ENCODE measurements around the gene LYZL6.

The LYZL6 gene

DNA sequence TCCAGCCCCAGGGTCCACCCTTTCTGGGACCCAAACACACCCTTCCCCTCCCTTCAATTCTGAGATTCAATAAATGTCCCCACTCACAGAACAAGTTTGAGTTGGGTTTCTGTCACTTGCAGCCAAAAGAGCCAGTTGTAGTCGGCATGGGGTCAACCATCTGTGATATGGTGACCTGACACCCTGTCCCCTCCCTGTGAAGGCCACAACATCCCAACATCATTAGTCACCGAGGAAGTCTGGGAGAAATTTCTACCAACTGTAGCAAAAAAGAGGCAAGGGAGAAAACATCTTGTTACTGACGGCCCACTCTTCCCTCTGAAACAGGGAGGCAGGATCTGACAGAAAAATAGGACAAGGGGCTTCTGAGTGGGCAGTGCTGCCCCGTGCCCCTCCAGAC lies 638 bp upstream of the LYZL6 start:
- TF ChIP-seq, protein P1, sequence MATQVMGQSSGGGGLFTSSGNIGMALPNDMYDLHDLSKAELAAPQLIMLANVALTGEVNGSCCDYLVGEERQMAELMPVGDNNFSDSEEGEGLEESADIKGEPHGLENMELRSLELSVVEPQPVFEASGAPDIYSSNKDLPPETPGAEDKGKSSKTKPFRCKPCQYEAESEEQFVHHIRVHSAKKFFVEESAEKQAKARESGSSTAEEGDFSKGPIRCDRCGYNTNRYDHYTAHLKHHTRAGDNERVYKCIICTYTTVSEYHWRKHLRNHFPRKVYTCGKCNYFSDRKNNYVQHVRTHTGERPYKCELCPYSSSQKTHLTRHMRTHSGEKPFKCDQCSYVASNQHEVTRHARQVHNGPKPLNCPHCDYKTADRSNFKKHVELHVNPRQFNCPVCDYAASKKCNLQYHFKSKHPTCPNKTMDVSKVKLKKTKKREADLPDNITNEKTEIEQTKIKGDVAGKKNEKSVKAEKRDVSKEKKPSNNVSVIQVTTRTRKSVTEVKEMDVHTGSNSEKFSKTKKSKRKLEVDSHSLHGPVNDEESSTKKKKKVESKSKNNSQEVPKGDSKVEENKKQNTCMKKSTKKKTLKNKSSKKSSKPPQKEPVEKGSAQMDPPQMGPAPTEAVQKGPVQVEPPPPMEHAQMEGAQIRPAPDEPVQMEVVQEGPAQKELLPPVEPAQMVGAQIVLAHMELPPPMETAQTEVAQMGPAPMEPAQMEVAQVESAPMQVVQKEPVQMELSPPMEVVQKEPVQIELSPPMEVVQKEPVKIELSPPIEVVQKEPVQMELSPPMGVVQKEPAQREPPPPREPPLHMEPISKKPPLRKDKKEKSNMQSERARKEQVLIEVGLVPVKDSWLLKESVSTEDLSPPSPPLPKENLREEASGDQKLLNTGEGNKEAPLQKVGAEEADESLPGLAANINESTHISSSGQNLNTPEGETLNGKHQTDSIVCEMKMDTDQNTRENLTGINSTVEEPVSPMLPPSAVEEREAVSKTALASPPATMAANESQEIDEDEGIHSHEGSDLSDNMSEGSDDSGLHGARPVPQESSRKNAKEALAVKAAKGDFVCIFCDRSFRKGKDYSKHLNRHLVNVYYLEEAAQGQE (IDR thresholded peaks at IDR 0.05; ENCODE audit: insufficient read depth in 1 of 2, low read depth in 2 of 2, low read length in 2 of 2) = no peak
- TF ChIP-seq POLR2AphosphoS5 (IDR thresholded peaks at IDR 0.05; ENCODE audit: low read depth, low read length) (no peak), TAF1 (IDR thresholded peaks at IDR 0.05; ENCODE audit: borderline replicate concordance, insufficient read depth, low read length) (no peak), FOXP2 (optimal IDR thresholded peaks at IDR 0.05; ENCODE audit: borderline replicate concordance, extremely low read depth, extremely low read length, insufficient read depth) (no peak), SIN3A (IDR thresholded peaks at IDR 0.05; ENCODE audit: borderline replicate concordance, insufficient read depth, low read length) (no peak)

DNA sequence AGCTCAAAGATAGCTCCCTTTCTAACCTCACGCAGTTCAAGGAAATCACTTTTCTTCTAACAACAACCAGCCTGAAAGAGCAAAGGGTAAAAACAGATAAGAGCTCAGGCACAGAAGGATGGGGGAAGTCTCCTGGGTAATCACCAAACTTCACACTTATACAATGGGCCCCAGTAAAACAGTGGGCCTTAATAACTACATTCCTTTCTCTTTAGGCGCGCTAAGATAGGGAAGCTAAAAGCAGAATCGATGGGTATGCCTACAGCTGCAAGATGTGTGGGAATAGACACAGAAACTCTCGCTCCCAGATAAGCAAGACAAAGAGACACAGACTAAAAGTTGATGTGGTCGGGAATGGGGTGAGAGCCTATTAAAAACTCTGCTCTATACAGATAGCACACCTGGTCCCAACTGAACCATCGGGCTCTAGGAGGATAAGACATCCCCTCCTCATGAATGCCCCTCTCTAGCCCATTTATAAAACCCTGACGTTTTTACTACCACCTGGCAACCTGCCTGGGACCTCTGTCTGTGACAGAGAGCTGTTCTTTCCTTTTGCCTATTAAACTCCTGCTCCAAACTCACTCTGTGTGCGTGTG lies 826 bp downstream of the LYZL6 start:
- TF ChIP-seq POLR2AphosphoS5 (IDR thresholded peaks at IDR 0.05; ENCODE audit: low read depth, low read length) = no peak
- TF ChIP-seq, protein P1 (IDR thresholded peaks at IDR 0.05; ENCODE audit: insufficient read depth in 1 of 2, low read depth in 2 of 2, low read length in 2 of 2) = no peak
- TF ChIP-seq SIN3A (IDR thresholded peaks at IDR 0.05; ENCODE audit: borderline replicate concordance, insufficient read depth, low read length) = no peak
- no peak for TF ChIP-seq FOXP2 (optimal IDR thresholded peaks at IDR 0.05; ENCODE audit: borderline replicate concordance, extremely low read depth, extremely low read length, insufficient read depth)
- no peak for TF ChIP-seq TAF1 (IDR thresholded peaks at IDR 0.05; ENCODE audit: borderline replicate concordance, insufficient read depth, low read length)

DNA sequence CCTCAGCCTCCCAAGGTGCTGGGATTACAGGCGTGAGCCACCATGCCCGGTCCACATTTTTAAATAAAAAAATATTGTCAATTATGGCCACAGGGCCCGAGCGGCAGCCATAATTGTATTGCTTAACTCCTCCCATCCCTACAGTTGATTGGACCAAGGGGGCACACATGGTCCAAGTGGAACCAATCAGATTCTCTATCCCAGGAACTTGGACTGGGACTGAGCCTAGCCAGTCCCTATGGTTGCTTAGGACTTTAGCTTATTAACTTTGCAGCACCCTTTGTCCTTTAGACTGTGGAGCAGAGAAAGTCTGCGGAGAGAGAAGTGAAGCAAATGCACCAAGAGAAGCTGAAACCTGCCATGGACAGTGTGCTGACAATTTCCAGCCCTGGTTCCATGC lies 7.5 kb downstream of the LYZL6 start:
- TF ChIP-seq POLR2AphosphoS5 (IDR thresholded peaks at IDR 0.05; ENCODE audit: low read depth, low read length) = no peak
- TF ChIP-seq FOXP2 (optimal IDR thresholded peaks at IDR 0.05; ENCODE audit: borderline replicate concordance, extremely low read depth, extremely low read length, insufficient read depth) = no peak
- TF ChIP-seq SIN3A (IDR thresholded peaks at IDR 0.05; ENCODE audit: borderline replicate concordance, insufficient read depth, low read length) = no peak
- TF ChIP-seq TAF1 (IDR thresholded peaks at IDR 0.05; ENCODE audit: borderline replicate concordance, insufficient read depth, low read length) = no peak
- TF ChIP-seq, protein P1 (IDR thresholded peaks at IDR 0.05; ENCODE audit: insufficient read depth in 1 of 2, low read depth in 2 of 2, low read length in 2 of 2) = no peak

DNA sequence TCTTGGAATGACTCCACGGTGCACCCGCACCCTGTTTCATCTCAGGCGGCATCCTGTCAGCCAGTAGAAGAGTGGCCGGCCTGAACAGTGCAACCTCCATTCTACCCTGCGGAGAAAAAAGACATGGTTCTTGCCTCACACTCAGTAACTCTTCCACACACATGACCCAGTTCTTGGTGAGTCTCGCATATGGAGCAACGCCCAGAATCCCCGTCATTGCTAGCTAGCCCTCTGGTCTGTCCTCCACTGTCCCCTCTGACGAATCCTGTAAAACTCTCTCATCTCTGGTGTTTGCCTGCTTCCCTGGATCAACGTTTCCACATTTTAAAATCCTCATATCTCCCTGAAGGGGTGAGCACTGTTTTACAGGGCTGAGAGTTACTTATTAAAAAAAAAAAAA lies 8.8 kb downstream of the LYZL6 start:
- TF ChIP-seq SIN3A (IDR thresholded peaks at IDR 0.05; ENCODE audit: borderline replicate concordance, insufficient read depth, low read length) (no peak), FOXP2 (optimal IDR thresholded peaks at IDR 0.05; ENCODE audit: borderline replicate concordance, extremely low read depth, extremely low read length, insufficient read depth) (no peak), POLR2AphosphoS5 (IDR thresholded peaks at IDR 0.05; ENCODE audit: low read depth, low read length) (no peak), TAF1 (IDR thresholded peaks at IDR 0.05; ENCODE audit: borderline replicate concordance, insufficient read depth, low read length) (no peak)
- TF ChIP-seq, protein P1 (IDR thresholded peaks at IDR 0.05; ENCODE audit: insufficient read depth in 1 of 2, low read depth in 2 of 2, low read length in 2 of 2) = no peak

Data from PFSK-1 (cell line).